ENCODE data around the gene MCAM. TPM values are rescaled to one million over a fixed set of nuclear protein-coding genes. Genes with fewer than 3 reads are reported as not detected.

Gene MCAM
- total and polyA plus RNA-seq, 2 of the 8 experiments (the other 6 are each of a cell fraction or from before 2014, with no cell fraction given) = 22.4 to 32.2 TPM

DNA sequence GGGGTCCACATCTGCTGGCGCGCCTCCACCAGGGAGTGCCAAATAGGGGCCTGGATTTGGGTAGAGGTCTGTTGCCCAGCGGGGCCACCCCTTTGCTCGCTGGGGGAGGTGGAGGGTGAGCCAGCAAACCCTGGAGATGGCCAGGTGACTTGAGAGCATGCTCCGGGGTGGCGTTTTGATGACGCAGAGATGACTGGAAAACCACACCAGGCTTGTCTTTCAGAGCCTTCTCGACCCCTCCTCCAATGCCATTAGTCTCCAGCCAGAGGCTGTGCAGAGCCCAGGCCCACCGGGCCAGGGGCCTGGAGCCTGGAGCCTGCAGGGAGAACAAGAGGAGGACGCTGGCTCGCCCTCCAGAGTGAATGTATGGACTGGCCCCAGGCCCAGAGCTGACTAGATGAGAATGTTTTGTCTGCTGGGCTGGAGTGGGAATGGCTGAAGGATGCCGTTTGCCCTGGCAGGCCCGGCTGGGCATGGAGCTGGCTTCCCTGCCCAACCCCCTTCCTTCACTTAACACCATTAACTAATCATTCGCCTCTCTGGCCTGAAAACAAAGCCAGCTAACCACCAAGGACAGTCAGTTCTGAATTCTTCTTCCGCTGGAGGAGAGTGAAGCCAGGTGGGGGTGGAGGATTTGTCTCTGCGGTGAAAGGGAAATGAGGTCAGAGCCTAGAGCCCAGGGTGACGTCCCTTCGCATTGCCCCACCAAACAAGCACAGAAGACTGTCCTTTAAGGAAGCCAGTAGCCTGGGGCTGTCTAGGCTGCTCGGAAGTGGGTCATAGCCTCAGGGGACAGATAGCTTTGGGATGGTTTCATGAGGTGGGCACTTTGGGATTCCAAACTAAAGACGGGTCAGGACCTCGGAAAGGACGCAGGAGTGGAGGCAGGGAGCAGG is 1.6 kb upstream of the MCAM start:
- Histone ChIP-seq H4K5ac (ENCODE audit: insufficient read length, low read depth, low read length) (no peak overlapping the region), H4K91ac (replicated peaks; ENCODE audit: insufficient read length, low read length) (peak overlapping the region; percentile 48), H3K14ac (ENCODE audit: insufficient read length) (no peak overlapping the region), H3K56ac (replicated peaks; ENCODE audit: insufficient read length, low read depth, low read length) (no peak overlapping the region), H3K79me1 (ENCODE audit: low read depth, low read length) (no peaks in the 10 kb centered on the region), H3K27me3 (replicated peaks in 1 of 4; ENCODE audit: control insufficient read depth in 3 of 4, extremely low read depth in 1 of 4, insufficient read depth in 3 of 4, low read length in 3 of 4) (peaks cover 5 to 46% (median 36%) of the 10 kb centered on the region in 4 experiments), H4K20me1 (replicated peaks in 1 of 2; ENCODE audit: control insufficient read depth in 1 of 2, insufficient read depth in 2 of 2, low read length in 2 of 2) (peaks cover 2% of the 10 kb centered on the region in 2 experiments), H2AK5ac (ENCODE audit: low read depth, low read length) (peak overlapping the region; percentile 93; the same call in 1 of the 2 replicates), H4K8ac (ENCODE audit: extremely low read depth, insufficient read depth, low read length) (peak overlapping the region; percentile 74; the same call in 1 of the 2 replicates), H3K36me3 (ENCODE audit: control insufficient read depth in 2 of 4, insufficient read depth in 4 of 4, low read length in 3 of 4) (no peaks in the 10 kb centered on the region), H3K18ac (ENCODE audit: extremely low read depth, low read length) (peak overlapping the region; percentile 48; the same call in 1 of the 2 replicates), H2BK20ac (ENCODE audit: low read length) (peak overlapping the region; percentile 96), H3K4me2 (ENCODE audit: insufficient read depth in 1 of 2, low read depth in 2 of 2, low read length in 2 of 2) (peak overlapping the region; percentile 84 to 97; a peak in 3 of 4 replicates), H3K79me2 (ENCODE audit: control insufficient read depth in 1 of 2, insufficient read depth in 2 of 2, low read length in 2 of 2) (no peaks in the 10 kb centered on the region), H2AFZ (ENCODE audit: low read length) (no peak overlapping the region), H3K4me3 (ENCODE audit: extremely low read depth in 1 of 4, insufficient read depth in 2 of 4, low read depth in 3 of 4, low read length in 4 of 4) (peak overlapping the region in 2 of 4 experiments; percentile 8 to 14; a peak in 2 of 8 replicates), H2BK15ac (ENCODE audit: low read length) (peak overlapping the region; percentile 98; the same call in 1 of the 2 replicates), H3K9me3 (ENCODE audit: insufficient read depth in 2 of 2, low read depth in 1 of 2, low read length in 1 of 2) (no peaks in the 10 kb centered on the region), H3K23me2 (ENCODE audit: low read depth, low read length) (peaks cover 33% of the 10 kb centered on the region), H3K9ac (replicated peaks in 1 of 4; ENCODE audit: extremely low read depth in 1 of 4, low read depth in 3 of 4, low read length in 3 of 4) (no peak overlapping the region), H3K4ac (replicated peaks; ENCODE audit: insufficient read length, low read depth, low read length) (no peak overlapping the region), H2BK12ac (ENCODE audit: low read depth, low read length) (peak overlapping the region; percentile 98; the same call in 1 of the 2 replicates), H3K23ac (ENCODE audit: insufficient read length) (no peak overlapping the region), H3K4me1 (replicated peaks in 1 of 4; ENCODE audit: control insufficient read depth in 3 of 4, insufficient read depth in 4 of 4, low read length in 3 of 4) (peaks cover 11 to 53% (median 48%) of the 10 kb centered on the region in 4 experiments), H3K27ac (ENCODE audit: low read depth, low read length) (no peak overlapping the region), H2BK120ac (replicated peaks; ENCODE audit: low read depth, low read length) (no peak overlapping the region), H2BK5ac (ENCODE audit: low read depth, low read length) (peak overlapping the region; percentile 91; the same call in 1 of the 2 replicates)
- ChIA-PET POLR2A (ENCODE audit: partially characterized antibody) (interaction anchor here (0.7 to 5.4 kb wide), 13 partner anchors 10 to 299 kb away, joined by 3 to 44 read pairs (median 6); partner anchors contain the start of genes C1QTNF5, CBL, HINFP and HMBS), CTCF (ENCODE audit: partially characterized antibody) (interaction anchor here (1.2 to 16.8 kb wide), 7 partner anchors 10 to 68 kb away, joined by 3 to 415 read pairs (median 5); partner anchors contain the start of genes C1QTNF5, MFRP, RNF26 and USP2)
- FAIRE-seq (no peak), DNase-seq (ENCODE audit: low read depth in 1 of 2, low spot score in 2 of 2) (no peak)
- 56% methylated on average over 18 of the region's 22 CpGs; no CpG with 5 or more reads in 1 of the 2 experiments for WGBS, 2 experiments (ENCODE audit: extremely low coverage in 1 of 2, insufficient coverage in 1 of 2, insufficient read length in 1 of 2, insufficient replicate concordance in 2 of 2, low coverage in 1 of 2, low lambda C conversion rate in 2 of 2, missing lambda C conversion rate in 1 of 2)
- TF ChIP-seq KDM5A (IDR thresholded peaks at IDR 0.05; ENCODE audit: low read length) (no peak), KDM1A (IDR thresholded peaks at IDR 0.05; ENCODE audit: borderline replicate concordance, low read length) (no peak), SP4 (IDR thresholded peaks at IDR 0.05; ENCODE audit: low read length) (no peak), EP300 (IDR thresholded peaks at IDR 0.05; ENCODE audit: borderline replicate concordance in 1 of 2, low read depth in 2 of 2, low read length in 2 of 2) (no peak), GTF2F1 (IDR thresholded peaks at IDR 0.05; ENCODE audit: borderline replicate concordance, low read depth, low read length) (no peak)
- TF ChIP-seq, protein P1, sequence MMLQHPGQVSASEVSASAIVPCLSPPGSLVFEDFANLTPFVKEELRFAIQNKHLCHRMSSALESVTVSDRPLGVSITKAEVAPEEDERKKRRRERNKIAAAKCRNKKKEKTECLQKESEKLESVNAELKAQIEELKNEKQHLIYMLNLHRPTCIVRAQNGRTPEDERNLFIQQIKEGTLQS (IDR thresholded peaks at IDR 0.05; ENCODE audit: insufficient read depth, low read depth, low read length) = no peak
- TF ChIP-seq, protein P2, sequence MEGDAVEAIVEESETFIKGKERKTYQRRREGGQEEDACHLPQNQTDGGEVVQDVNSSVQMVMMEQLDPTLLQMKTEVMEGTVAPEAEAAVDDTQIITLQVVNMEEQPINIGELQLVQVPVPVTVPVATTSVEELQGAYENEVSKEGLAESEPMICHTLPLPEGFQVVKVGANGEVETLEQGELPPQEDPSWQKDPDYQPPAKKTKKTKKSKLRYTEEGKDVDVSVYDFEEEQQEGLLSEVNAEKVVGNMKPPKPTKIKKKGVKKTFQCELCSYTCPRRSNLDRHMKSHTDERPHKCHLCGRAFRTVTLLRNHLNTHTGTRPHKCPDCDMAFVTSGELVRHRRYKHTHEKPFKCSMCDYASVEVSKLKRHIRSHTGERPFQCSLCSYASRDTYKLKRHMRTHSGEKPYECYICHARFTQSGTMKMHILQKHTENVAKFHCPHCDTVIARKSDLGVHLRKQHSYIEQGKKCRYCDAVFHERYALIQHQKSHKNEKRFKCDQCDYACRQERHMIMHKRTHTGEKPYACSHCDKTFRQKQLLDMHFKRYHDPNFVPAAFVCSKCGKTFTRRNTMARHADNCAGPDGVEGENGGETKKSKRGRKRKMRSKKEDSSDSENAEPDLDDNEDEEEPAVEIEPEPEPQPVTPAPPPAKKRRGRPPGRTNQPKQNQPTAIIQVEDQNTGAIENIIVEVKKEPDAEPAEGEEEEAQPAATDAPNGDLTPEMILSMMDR (IDR thresholded peaks at IDR 0.05; ENCODE audit: control extremely low read depth in 1 of 3, insufficient read depth in 1 of 3, low read depth in 1 of 3, low read length in 3 of 3) = no peak
